K562 (cell line): ENCODE data around the gene EPHB1. TPM values are rescaled to one million over a fixed set of nuclear protein-coding genes. Genes with fewer than 3 reads are reported as not detected.

Experiments used
- ATAC-seq: fragments of 200-7000 bp; cut with Tn5 transposase; 3 replicates; pipeline ENCODE4 v1.9.1; 2020; ENCODE audit warnings: moderate library complexity
- BruUV-seq: library from RNA; stranded (reverse); fragments of 400-500 nt; replicated peaks from 2 replicates; lab custom pipeline; 2021; lab: Mats Ljungman, UMichigan
- CTCF ChIA-PET: fragments of 300-600 bp; formaldehyde crosslinking; extraction: SDS; loops from one replicate; lab custom pipeline; 2021; ENCODE audit warnings: low intra/inter-chr PET ratio; lab: Yijun Ruan, JAX
- POLR2A ChIA-PET: fragments of 300-600, 350-650 bp; sonication (Branson Sonifier 250); formaldehyde crosslinking; extraction: SDS; loops from one replicate; lab custom pipeline; 2021; ENCODE audit warnings: antibody characterized with exemption, inconsistent platforms; lab: Yijun Ruan, JAX
- DNase-seq, 4 experiments: peaks; one replicate each; pipeline versions ENCODE4 v3.0.0 to v3.0.0-alpha.2; 2011 to 2018; ENCODE audit warnings: low spot score in 3 of 4, mixed read lengths in 3 of 4; ENCODE audit errors: extremely low read depth in 1 of 4
- FAIRE-seq: peaks from 2 replicates; lab custom pipeline; 2011; peaks lifted over from hg19 to GRCh38; lab: Jason Lieb, UNC
- H2AFZ ChIP-seq: 2 replicates; pipeline ENCODE4 v1.6.0; 2011; ENCODE audit warnings: low read depth, low read length, control low read depth, inconsistent platforms
- H3K27ac ChIP-seq: fragments of 200-600 bp; 3 replicates; pipeline ENCODE4 v1.8.0; 2011; ENCODE audit warnings: low read depth, mild to moderate bottlenecking, control low read depth, inconsistent platforms, low read length, moderate library complexity, mixed read lengths; ENCODE audit errors: extremely low read depth
- H3K27me3 ChIP-seq, 2 experiments: fragments of 300-600 bp in 1 of 2; 2 replicates in 1 of 2; 3 replicates in 1 of 2; pipeline versions ENCODE4 v1.6.0 to v1.8.0; 2011; ENCODE audit warnings: inconsistent platforms in 2 of 2, low read length in 2 of 2, mild to moderate bottlenecking in 1 of 2, mixed read lengths in 1 of 2, moderate library complexity in 1 of 2; ENCODE audit not compliant: control insufficient read depth in 2 of 2, insufficient read depth in 2 of 2
- H3K36me3 ChIP-seq: fragments of 300-600 bp; 3 replicates; pipeline ENCODE4 v1.8.0; 2011; ENCODE audit warnings: mild to moderate bottlenecking, low read length, inconsistent platforms; ENCODE audit not compliant: control insufficient read depth, insufficient read depth
- H3K4me1 ChIP-seq, 2 experiments: fragments of 200-600 bp in 1 of 2; replicated peaks in 1 of 2; 2 replicates in 1 of 2; 3 replicates in 1 of 2; pipeline versions ENCODE4 v1.5.1 to v1.8.0; 2011; ENCODE audit warnings: inconsistent platforms in 2 of 2, low read length in 2 of 2, mild to moderate bottlenecking in 1 of 2, mixed read lengths in 1 of 2, moderate library complexity in 1 of 2; ENCODE audit not compliant: control insufficient read depth in 2 of 2, insufficient read depth in 2 of 2
- H3K4me2 ChIP-seq: 2 replicates; pipeline ENCODE4 v1.6.1; 2011; ENCODE audit warnings: low read length, control low read depth, inconsistent platforms, mixed read lengths; ENCODE audit not compliant: insufficient read depth
- H3K4me3 ChIP-seq: fragments of 200-600 bp; sonication (generic), shearing (Covaris generic); 2 replicates; pipeline ENCODE4 v1.5.1; 2016; ENCODE audit warnings: control low read depth, inconsistent platforms
- H3K79me2 ChIP-seq: fragments of 200-600 bp; 3 replicates; pipeline ENCODE4 v1.8.0; 2011; ENCODE audit warnings: low read length, inconsistent platforms; ENCODE audit not compliant: control insufficient read depth, insufficient read depth
- H3K9ac ChIP-seq, 2 experiments: 2 replicates each; pipeline versions ENCODE4 v1.6.0 to v1.6.1; 2011; ENCODE audit warnings: low read depth in 2 of 2, low read length in 2 of 2, control low read depth in 1 of 2, inconsistent platforms in 1 of 2, mild to moderate bottlenecking in 1 of 2, mixed read lengths in 1 of 2; ENCODE audit not compliant: insufficient read depth in 1 of 2
- H3K9me1 ChIP-seq: one replicate; pipeline ENCODE4 v1.6.0; 2011; ENCODE audit warnings: inconsistent platforms, mild to moderate bottlenecking, low read length, moderate library complexity; ENCODE audit not compliant: control insufficient read depth, insufficient read depth
- H3K9me3 ChIP-seq: replicated peaks from 2 replicates; pipeline ENCODE4 v1.5.1; 2011; ENCODE audit warnings: low read depth, low read length, inconsistent platforms; ENCODE audit not compliant: control insufficient read depth, insufficient read depth
- H4K20me1 ChIP-seq: replicated peaks from 2 replicates; pipeline ENCODE4 v1.6.1; 2011; ENCODE audit warnings: low read length, inconsistent platforms, mixed read lengths; ENCODE audit not compliant: control insufficient read depth, insufficient read depth
- CBFA2T2 ChIP-seq: fragments of 450-650 bp; conservative IDR thresholded peaks from 2 replicates; pipeline ENCODE4 v1.6.1; 2017; ENCODE audit warnings: mild to moderate bottlenecking
- CBX3 ChIP-seq, 2 experiments: IDR thresholded peaks; 1 replicate in 1 of 2; 2 replicates in 1 of 2; pipeline ENCODE4 v1.6.1; 2012; ENCODE audit warnings: inconsistent platforms in 2 of 2, low read length in 2 of 2, borderline replicate concordance in 1 of 2, control low read depth in 1 of 2
- CCNT2 ChIP-seq: IDR thresholded peaks from 2 replicates; pipeline ENCODE4 v1.6.1; 2011; ENCODE audit warnings: borderline replicate concordance, low read depth, mild to moderate bottlenecking, moderate library complexity, mixed read lengths, low read length; ENCODE audit not compliant: insufficient read length; ENCODE audit errors: extremely low read depth
- DIDO1 ChIP-seq: fragments of 450-650 bp; IDR thresholded peaks from 2 replicates; pipeline ENCODE4 v1.6.1; 2016; ENCODE audit warnings: low read depth, missing biosample characterization, missing genetic modification characterization
- ETV5 ChIP-seq: sonication (generic); formaldehyde crosslinking; IDR thresholded peaks from 2 replicates; pipeline ENCODE4 v1.4.0; 2020; ENCODE audit warnings: low read depth, mild to moderate bottlenecking, missing genetic modification reagents
- FOS ChIP-seq: IDR thresholded peaks from 3 replicates; pipeline ENCODE4 v1.6.1; 2011; ENCODE audit not compliant: insufficient read length; ENCODE audit errors: extremely low read depth
- HDGF ChIP-seq: fragments of 450-650 bp; IDR thresholded peaks from 2 replicates; pipeline ENCODE4 v1.6.1; 2016
- MIER1 ChIP-seq: fragments of 450-650 bp; IDR thresholded peaks from 2 replicates; pipeline ENCODE4 v1.6.1; 2016; ENCODE audit warnings: antibody characterized with exemption, mild to moderate bottlenecking, low read depth
- PCBP2 ChIP-seq: fragments of 200-400 bp; formaldehyde crosslinking; IDR thresholded peaks from 2 replicates; pipeline ENCODE4 v1.6.1; 2018; ENCODE audit warnings: low read length, low read depth, mild to moderate bottlenecking, moderate library complexity; ENCODE audit not compliant: poor library complexity, severe bottlenecking
- RCOR1 ChIP-seq, 2 experiments: IDR thresholded peaks; 2 replicates each; pipeline ENCODE4 v1.6.1; 2012; ENCODE audit warnings: low read depth in 2 of 2, low read length in 2 of 2, borderline replicate concordance in 1 of 2, improper control_type of control experiment in 1 of 2
- TAF15 ChIP-seq: fragments of 200-400 bp; formaldehyde crosslinking; IDR thresholded peaks from 2 replicates; pipeline ENCODE4 v1.6.1; 2017; ENCODE audit warnings: mild to moderate bottlenecking, low read depth, low read length, moderate library complexity
- ZNF124 ChIP-seq: sonication (generic); formaldehyde crosslinking; IDR thresholded peaks from 2 replicates; pipeline ENCODE4 v1.8.1; 2022; ENCODE audit warnings: missing genetic modification reagents
- ZNF212 ChIP-seq: fragments of 450-650 bp; formaldehyde crosslinking; IDR thresholded peaks from 2 replicates; pipeline ENCODE4 v1.4.0; 2020; ENCODE audit warnings: mild to moderate bottlenecking
- WGBS: fragments of 100-300 bp; shearing (Covaris generic); methylation state at CpG from one replicate; pipeline ENCODE4 v1.1.6; 2016; ENCODE audit warnings: low coverage, mixed read lengths; ENCODE audit not compliant: insufficient coverage; ENCODE audit errors: missing lambda C conversion rate; 5-methylcytosine and 5-hydroxymethylcytosine counted together
- in situ Hi-C: fragments of 300-500 bp; cut with MboI; formaldehyde crosslinking; loops from 4 replicates; pipeline ENCODE4 v1.15.0; 2018; ENCODE audit warnings: inconsistent platforms, mixed read lengths
- intact Hi-C: fragments of 100-400 bp; cut with micrococcal nuclease; formaldehyde crosslinking; loops from 2 replicates; pipeline ENCODE4 v1.14.2; 2022
- polyA plus RNA-seq, 8 experiments: library from polyadenylated mRNA; depleted of rRNA in 4 of 8; stranded (reverse) in 5 of 8; unstranded in 3 of 8; fragments of >200 nt; fragmentation: Nextera tagmentation in 2 of 8; fragmentation: Illumina TruSeq in 1 of 8; extraction: Ambion mirVana in 2 of 8; extraction: Trizol in 1 of 8; gene quantifications; 2 replicates each; pipeline versions ENCODE4 v1.2.1 to v1.2.3, GENCODE V29; 2011 to 2014; ENCODE audit warnings: inconsistent platforms in 1 of 8, missing spikeins in 1 of 8
- total RNA-seq, 7 experiments: library from RNA; depleted of rRNA in 6 of 7; stranded (reverse); fragments of >200 nt in 6 of 7; fragmentation: Illumina TruSeq in 2 of 7; extraction: Trizol in 2 of 7; gene quantifications; 2 replicates each; pipeline versions ENCODE4 v1.2.1 to v1.2.3, GENCODE V29; 2011 to 2021; ENCODE audit warnings: low replicate concordance in 1 of 7
- TF ChIP-seq, protein P1 (sequence below): sonication (generic); formaldehyde crosslinking; IDR thresholded peaks from 2 replicates; pipeline ENCODE4 v1.8.0; 2022; ENCODE audit warnings: mild to moderate bottlenecking, missing genetic modification reagents
- TF ChIP-seq, protein P2 (sequence below): IDR thresholded peaks from 3 replicates; pipeline ENCODE4 v1.6.1; 2011; ENCODE audit warnings: borderline replicate concordance, mild to moderate bottlenecking; ENCODE audit not compliant: insufficient read length, insufficient read depth

EPHB1 gene
- total and polyA plus RNA-seq, 9 of the 15 experiments (the other 6 are each of a cell fraction or from before 2014, with no cell fraction given), result 0.29 TPM; not detected in 8

- no peaks in the 10 kb centered on the region for H3K36me3 ChIP-seq
- in situ Hi-C loops, result no loop called here
- TF ChIP-seq RCOR1 (IDR thresholded peaks at IDR 0.05; ENCODE audit: borderline replicate concordance in 1 of 2, low read depth in 2 of 2, low read length in 2 of 2) (no peak), PCBP2 (no peak), DIDO1 (tag) (no peak)
- TF ChIP-seq, protein P1, sequence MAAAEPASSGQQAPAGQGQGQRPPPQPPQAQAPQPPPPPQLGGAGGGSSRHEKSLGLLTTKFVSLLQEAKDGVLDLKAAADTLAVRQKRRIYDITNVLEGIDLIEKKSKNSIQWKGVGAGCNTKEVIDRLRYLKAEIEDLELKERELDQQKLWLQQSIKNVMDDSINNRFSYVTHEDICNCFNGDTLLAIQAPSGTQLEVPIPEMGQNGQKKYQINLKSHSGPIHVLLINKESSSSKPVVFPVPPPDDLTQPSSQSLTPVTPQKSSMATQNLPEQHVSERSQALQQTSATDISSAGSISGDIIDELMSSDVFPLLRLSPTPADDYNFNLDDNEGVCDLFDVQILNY (CRISPR knock-in tag), result no peak
- TF ChIP-seq, all 486 proteins: peak for 0
- FAIRE-seq (no peak), ATAC-seq (no peak), DNase-seq (no peak)
- Histone ChIP-seq H3K4me2 (no peak overlapping the region), H3K79me2 (no peaks in the 10 kb centered on the region), H3K27me3 (no peaks in the 10 kb centered on the region), H3K9ac (no peak overlapping the region), H3K27ac (no peak overlapping the region), H3K4me3 (no peak overlapping the region), H2AFZ (no peak overlapping the region), H3K9me3 (no peaks in the 10 kb centered on the region), H3K4me1 (no peaks in the 10 kb centered on the region), H4K20me1 (no peaks in the 10 kb centered on the region), H3K9me1 (no peaks in the 10 kb centered on the region)
- POLR2A ChIA-PET, result no interaction called here
- CTCF ChIA-PET, result no interaction called here
- 0% methylated on average over 2 of the region's 2 CpGs for WGBS
- BruUV-seq, result no TSS peak
- intact Hi-C loops, result no loop called here
Observed at GRCh38 chr3:134939978-134940377, 144.9 kb downstream of the EPHB1 start.

DNA sequence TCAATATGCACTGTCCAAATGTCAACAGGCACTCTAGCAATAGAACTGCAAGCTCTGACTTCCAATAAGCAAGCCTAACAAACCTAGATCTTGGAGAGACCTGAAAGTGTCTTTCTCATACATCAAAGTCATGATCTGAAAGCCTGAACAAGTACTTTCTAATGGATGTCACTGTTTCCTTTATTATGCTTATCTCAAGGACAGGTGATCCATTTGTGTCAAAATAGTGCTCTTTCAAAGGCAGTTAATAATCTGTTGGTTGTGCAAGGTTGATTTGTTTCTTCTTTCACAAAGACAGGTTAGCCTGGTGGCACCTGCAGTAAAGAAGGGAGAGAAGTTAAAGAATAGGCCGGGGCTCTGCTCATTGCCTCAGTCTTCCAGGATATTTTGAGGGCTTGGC is 146.8 kb downstream of the EPHB1 start:
- POLR2A ChIA-PET, result no interaction called here
- BruUV-seq, result no TSS peak
- Histone ChIP-seq H3K9ac (no peak overlapping the region), H3K4me2 (no peak overlapping the region), H3K79me2 (no peaks in the 10 kb centered on the region), H3K4me3 (no peak overlapping the region), H3K36me3 (no peaks in the 10 kb centered on the region), H3K9me1 (no peaks in the 10 kb centered on the region), H2AFZ (no peak overlapping the region), H3K27ac (no peak overlapping the region), H4K20me1 (no peaks in the 10 kb centered on the region), H3K4me1 (no peaks in the 10 kb centered on the region), H3K9me3 (no peaks in the 10 kb centered on the region), H3K27me3 (no peaks in the 10 kb centered on the region)
- no peak for TF ChIP-seq CCNT2
- no peak for TF ChIP-seq FOS
- no peak for TF ChIP-seq CBX3 (IDR thresholded peaks at IDR 0.05; ENCODE audit: borderline replicate concordance in 1 of 2, low read length in 2 of 2)
- TF ChIP-seq CBFA2T2, result no peak
- TF ChIP-seq, protein P2, sequence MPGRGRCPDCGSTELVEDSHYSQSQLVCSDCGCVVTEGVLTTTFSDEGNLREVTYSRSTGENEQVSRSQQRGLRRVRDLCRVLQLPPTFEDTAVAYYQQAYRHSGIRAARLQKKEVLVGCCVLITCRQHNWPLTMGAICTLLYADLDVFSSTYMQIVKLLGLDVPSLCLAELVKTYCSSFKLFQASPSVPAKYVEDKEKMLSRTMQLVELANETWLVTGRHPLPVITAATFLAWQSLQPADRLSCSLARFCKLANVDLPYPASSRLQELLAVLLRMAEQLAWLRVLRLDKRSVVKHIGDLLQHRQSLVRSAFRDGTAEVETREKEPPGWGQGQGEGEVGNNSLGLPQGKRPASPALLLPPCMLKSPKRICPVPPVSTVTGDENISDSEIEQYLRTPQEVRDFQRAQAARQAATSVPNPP, result no peak
- TF ChIP-seq TAF15, result no peak
- no peak for TF ChIP-seq ETV5 (CRISPR knock-in tag)
- no peak for TF ChIP-seq ZNF124 (CRISPR knock-in tag)
- TF ChIP-seq ZNF212 (CRISPR knock-in tag), result no peak
- TF ChIP-seq MIER1, result no peak
- no peak for TF ChIP-seq HDGF
- CTCF ChIA-PET, result no interaction called here
- FAIRE-seq (no peak), ATAC-seq (no peak), DNase-seq (no peak)
- intact Hi-C loops (no loop called here), in situ Hi-C loops (no loop called here)
- 0% methylated on average over 1 of the region's 1 CpG for WGBS
